Measurements from ENCODE around the gene R3HDM2. TPM values are rescaled to one million over a fixed set of nuclear protein-coding genes. Genes with fewer than 3 reads are reported as not detected.

The R3HDM2 gene
- polyA plus RNA-seq, 1 donor from 2014 or later, result 11.1 TPM

DNA sequence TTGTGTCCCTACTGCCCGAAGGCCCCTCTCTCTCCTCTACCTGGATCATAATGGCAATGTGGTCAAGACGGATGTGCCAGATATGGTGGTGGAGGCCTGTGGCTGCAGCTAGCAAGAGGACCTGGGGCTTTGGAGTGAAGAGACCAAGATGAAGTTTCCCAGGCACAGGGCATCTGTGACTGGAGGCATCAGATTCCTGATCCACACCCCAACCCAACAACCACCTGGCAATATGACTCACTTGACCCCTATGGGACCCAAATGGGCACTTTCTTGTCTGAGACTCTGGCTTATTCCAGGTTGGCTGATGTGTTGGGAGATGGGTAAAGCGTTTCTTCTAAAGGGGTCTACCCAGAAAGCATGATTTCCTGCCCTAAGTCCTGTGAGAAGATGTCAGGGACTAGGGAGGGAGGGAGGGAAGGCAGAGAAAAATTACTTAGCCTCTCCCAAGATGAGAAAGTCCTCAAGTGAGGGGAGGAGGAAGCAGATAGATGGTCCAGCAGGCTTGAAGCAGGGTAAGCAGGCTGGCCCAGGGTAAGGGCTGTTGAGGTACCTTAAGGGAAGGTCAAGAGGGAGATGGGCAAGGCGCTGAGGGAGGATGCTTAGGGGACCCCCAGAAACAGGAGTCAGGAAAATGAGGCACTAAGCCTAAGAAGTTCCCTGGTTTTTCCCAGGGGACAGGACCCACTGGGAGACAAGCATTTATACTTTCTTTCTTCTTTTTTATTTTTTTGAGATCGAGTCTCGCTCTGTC lies 26.1 kb upstream of the R3HDM2 start:
- TF ChIP-seq EZH2 (IDR thresholded peaks at IDR 0.05; ENCODE audit: borderline replicate concordance, insufficient read depth, low read length, poor library complexity, severe bottlenecking) (no peak), POLR2AphosphoS5 (IDR thresholded peaks at IDR 0.05) (no peak), RAD21 (conservative IDR thresholded peaks at IDR 0.05) (no peak), TAF1 (IDR thresholded peaks at IDR 0.05; ENCODE audit: low read depth) (no peak), MXI1 (conservative IDR thresholded peaks at IDR 0.05; ENCODE audit: poor library complexity, severe bottlenecking) (no peak), REST (IDR thresholded peaks at IDR 0.05; ENCODE audit: borderline replicate concordance) (no peak), EP300 (conservative IDR thresholded peaks at IDR 0.05; ENCODE audit: poor library complexity, severe bottlenecking) (no peak), SMC3 (conservative IDR thresholded peaks at IDR 0.05; ENCODE audit: poor library complexity) (no peak)
- TF ChIP-seq, protein P1, sequence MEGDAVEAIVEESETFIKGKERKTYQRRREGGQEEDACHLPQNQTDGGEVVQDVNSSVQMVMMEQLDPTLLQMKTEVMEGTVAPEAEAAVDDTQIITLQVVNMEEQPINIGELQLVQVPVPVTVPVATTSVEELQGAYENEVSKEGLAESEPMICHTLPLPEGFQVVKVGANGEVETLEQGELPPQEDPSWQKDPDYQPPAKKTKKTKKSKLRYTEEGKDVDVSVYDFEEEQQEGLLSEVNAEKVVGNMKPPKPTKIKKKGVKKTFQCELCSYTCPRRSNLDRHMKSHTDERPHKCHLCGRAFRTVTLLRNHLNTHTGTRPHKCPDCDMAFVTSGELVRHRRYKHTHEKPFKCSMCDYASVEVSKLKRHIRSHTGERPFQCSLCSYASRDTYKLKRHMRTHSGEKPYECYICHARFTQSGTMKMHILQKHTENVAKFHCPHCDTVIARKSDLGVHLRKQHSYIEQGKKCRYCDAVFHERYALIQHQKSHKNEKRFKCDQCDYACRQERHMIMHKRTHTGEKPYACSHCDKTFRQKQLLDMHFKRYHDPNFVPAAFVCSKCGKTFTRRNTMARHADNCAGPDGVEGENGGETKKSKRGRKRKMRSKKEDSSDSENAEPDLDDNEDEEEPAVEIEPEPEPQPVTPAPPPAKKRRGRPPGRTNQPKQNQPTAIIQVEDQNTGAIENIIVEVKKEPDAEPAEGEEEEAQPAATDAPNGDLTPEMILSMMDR (IDR thresholded peaks at IDR 0.05; ENCODE audit: poor library complexity, severe bottlenecking), result no peak
- no peak overlapping the region for H3K9ac ChIP-seq (ENCODE audit: low read length)
- H3K27me3 ChIP-seq (ENCODE audit: insufficient read depth, low read depth, low read length), result peaks cover 28% of the 10 kb centered on the region
- H3K4me2 ChIP-seq (ENCODE audit: low read length), result no peak overlapping the region
- no peak overlapping the region for H3K4me3 ChIP-seq (ENCODE audit: low read length)
- no peaks in the 10 kb centered on the region for H3K9me2 ChIP-seq (ENCODE audit: insufficient read depth, low read length)
- no peaks in the 10 kb centered on the region for H3K9me3 ChIP-seq (ENCODE audit: low read length)
- H2AFZ ChIP-seq (ENCODE audit: low read depth, low read length), result no peak overlapping the region
- H3K79me2 ChIP-seq (replicated peaks; ENCODE audit: insufficient read depth, low read length), result no peaks in the 10 kb centered on the region
- no peaks in the 10 kb centered on the region for H4K20me1 ChIP-seq (ENCODE audit: insufficient read depth)
- no peaks in the 10 kb centered on the region for H3K36me3 ChIP-seq (ENCODE audit: insufficient read depth, low read length)
- no peak overlapping the region for H3K27ac ChIP-seq (ENCODE audit: low read length)
- H3F3A ChIP-seq (ENCODE audit: insufficient read depth, low read length, poor library complexity, severe bottlenecking), result no peaks in the 10 kb centered on the region

DNA sequence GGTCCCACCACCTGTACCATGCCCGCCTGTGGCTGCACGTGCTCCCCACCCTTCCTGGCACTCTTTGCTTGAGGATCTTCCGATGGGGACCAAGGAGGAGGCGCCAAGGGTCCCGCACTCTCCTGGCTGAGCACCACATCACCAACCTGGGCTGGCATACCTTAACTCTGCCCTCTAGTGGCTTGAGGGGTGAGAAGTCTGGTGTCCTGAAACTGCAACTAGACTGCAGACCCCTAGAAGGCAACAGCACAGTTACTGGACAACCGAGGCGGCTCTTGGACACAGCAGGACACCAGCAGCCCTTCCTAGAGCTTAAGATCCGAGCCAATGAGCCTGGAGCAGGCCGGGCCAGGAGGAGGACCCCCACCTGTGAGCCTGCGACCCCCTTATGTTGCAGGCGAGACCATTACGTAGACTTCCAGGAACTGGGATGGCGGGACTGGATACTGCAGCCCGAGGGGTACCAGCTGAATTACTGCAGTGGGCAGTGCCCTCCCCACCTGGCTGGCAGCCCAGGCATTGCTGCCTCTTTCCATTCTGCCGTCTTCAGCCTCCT lies 25.4 kb upstream of the R3HDM2 start:
- Histone ChIP-seq H3K9ac (ENCODE audit: low read length) (no peak overlapping the region), H4K20me1 (ENCODE audit: insufficient read depth) (no peaks in the 10 kb centered on the region), H3F3A (ENCODE audit: insufficient read depth, low read length, poor library complexity, severe bottlenecking) (no peaks in the 10 kb centered on the region), H3K27ac (ENCODE audit: low read length) (no peak overlapping the region), H3K4me3 (ENCODE audit: low read length) (no peak overlapping the region), H2AFZ (ENCODE audit: low read depth, low read length) (no peak overlapping the region), H3K79me2 (replicated peaks; ENCODE audit: insufficient read depth, low read length) (no peaks in the 10 kb centered on the region), H3K36me3 (ENCODE audit: insufficient read depth, low read length) (no peaks in the 10 kb centered on the region), H3K4me2 (ENCODE audit: low read length) (no peak overlapping the region), H3K9me3 (ENCODE audit: low read length) (no peaks in the 10 kb centered on the region), H3K27me3 (ENCODE audit: insufficient read depth, low read depth, low read length) (peaks cover 21% of the 10 kb centered on the region), H3K9me2 (ENCODE audit: insufficient read depth, low read length) (no peaks in the 10 kb centered on the region)
- TF ChIP-seq RAD21 (conservative IDR thresholded peaks at IDR 0.05), result no peak
- TF ChIP-seq TAF1 (IDR thresholded peaks at IDR 0.05; ENCODE audit: low read depth), result no peak
- TF ChIP-seq POLR2AphosphoS5 (IDR thresholded peaks at IDR 0.05), result no peak
- no peak for TF ChIP-seq MXI1 (conservative IDR thresholded peaks at IDR 0.05; ENCODE audit: poor library complexity, severe bottlenecking)
- no peak for TF ChIP-seq REST (IDR thresholded peaks at IDR 0.05; ENCODE audit: borderline replicate concordance)
- TF ChIP-seq, protein P1 (IDR thresholded peaks at IDR 0.05; ENCODE audit: poor library complexity, severe bottlenecking), result peak; percentile 58
- TF ChIP-seq SMC3 (conservative IDR thresholded peaks at IDR 0.05; ENCODE audit: poor library complexity), result peak; percentile 19

Data from neural cell (in vitro differentiated cells).